ENCODE results near the gene SPINK6.

The SPINK6 gene

GRCh38 chr5:148202531-148203203, at the start of gene SPINK6:
TSS of gene SPINK6 (plus strand) at chr5:148203042. CDS start at chr5:148203097, 55 bp downstream.
- no peak within 1 kb of the TSS for H3K4me3 ChIP-seq (replicated peaks; ENCODE audit: low read depth, low read length)
- TF ChIP-seq, protein P1, sequence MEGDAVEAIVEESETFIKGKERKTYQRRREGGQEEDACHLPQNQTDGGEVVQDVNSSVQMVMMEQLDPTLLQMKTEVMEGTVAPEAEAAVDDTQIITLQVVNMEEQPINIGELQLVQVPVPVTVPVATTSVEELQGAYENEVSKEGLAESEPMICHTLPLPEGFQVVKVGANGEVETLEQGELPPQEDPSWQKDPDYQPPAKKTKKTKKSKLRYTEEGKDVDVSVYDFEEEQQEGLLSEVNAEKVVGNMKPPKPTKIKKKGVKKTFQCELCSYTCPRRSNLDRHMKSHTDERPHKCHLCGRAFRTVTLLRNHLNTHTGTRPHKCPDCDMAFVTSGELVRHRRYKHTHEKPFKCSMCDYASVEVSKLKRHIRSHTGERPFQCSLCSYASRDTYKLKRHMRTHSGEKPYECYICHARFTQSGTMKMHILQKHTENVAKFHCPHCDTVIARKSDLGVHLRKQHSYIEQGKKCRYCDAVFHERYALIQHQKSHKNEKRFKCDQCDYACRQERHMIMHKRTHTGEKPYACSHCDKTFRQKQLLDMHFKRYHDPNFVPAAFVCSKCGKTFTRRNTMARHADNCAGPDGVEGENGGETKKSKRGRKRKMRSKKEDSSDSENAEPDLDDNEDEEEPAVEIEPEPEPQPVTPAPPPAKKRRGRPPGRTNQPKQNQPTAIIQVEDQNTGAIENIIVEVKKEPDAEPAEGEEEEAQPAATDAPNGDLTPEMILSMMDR (IDR thresholded peaks at IDR 0.05; ENCODE audit: low read depth, low read length, missing control alignments), result no peak
- no peak for DNase-seq (ENCODE audit: extremely low read depth, low read depth)

- no peak for DNase-seq (ENCODE audit: extremely low read depth, low read depth)
- TF ChIP-seq, protein P1 (IDR thresholded peaks at IDR 0.05; ENCODE audit: low read depth, low read length, missing control alignments), result no peak
- H3K4me3 ChIP-seq (replicated peaks; ENCODE audit: low read depth, low read length), result no peak overlapping the region
These were observed 46.2 kb upstream of the SPINK6 start for GRCh38 chr5:148156609-148157008.

DNA sequence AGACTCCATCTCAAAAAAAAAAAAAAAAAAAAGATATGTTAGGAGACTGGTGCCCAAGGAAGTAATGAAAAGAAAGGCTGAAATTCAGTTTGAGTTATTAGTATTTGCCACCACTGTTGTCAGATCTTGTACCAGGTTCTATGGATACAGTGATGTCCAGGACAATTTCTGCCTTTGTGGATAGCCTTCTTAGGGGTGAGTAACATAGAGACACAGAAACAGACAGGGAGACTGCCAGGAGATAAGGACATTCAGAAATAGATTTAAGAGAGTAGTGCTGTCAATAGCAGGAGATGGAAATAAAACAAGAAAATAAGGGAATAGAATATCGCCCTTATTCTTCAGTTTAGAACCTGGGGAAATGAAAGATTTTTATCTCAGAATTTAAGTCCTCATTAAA, 40.8 kb upstream of the SPINK6 start:
- TF ChIP-seq, protein P1 (IDR thresholded peaks at IDR 0.05; ENCODE audit: low read depth, low read length, missing control alignments), result no peak
- DNase-seq (ENCODE audit: extremely low read depth, low read depth), result no peak
- no peak overlapping the region for H3K4me3 ChIP-seq (replicated peaks; ENCODE audit: low read depth, low read length)

GRCh38 chr5:148163345-148163744, 39.5 kb upstream of the SPINK6 start:
- no peak overlapping the region for H3K4me3 ChIP-seq (replicated peaks; ENCODE audit: low read depth, low read length)
- no peak for DNase-seq (ENCODE audit: extremely low read depth, low read depth)
- TF ChIP-seq, protein P1 (IDR thresholded peaks at IDR 0.05; ENCODE audit: low read depth, low read length, missing control alignments), result no peak

DNA sequence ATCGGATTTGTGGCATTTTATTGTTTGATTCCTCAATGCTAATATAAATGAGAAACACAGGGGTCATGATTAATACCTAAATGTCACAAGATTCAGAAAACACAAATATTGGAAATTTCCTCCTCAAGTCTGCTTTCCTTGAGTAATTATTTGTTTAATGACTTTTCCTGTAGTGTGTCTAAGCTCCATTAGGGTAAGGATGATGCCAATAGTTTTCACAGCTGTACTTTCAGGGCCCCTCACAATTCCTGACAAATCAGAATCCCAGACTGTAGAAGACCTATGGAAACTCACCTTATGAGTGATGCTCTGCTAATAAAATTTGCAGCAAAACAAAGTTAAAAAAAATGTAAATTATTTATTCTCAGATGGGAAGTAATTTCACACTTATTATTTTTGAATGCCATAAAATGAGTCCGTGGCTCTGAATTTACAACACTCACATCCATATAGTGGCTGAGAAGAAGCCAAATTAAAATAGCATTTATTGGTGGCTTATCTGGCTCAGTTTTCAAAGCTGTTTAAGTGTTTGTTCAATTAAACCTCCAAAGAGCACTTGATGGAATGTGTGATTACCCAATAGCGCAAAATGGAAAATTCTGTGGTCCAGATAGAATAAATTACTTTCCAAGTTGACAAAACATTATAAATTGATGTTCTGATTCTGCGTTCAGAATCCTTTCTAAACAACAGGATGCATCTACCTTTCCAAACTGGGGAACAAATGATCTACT, 36.1 kb upstream of the SPINK6 start:
- TF ChIP-seq, protein P1 (IDR thresholded peaks at IDR 0.05; ENCODE audit: low read depth, low read length, missing control alignments), result no peak

GRCh38 chr5:148168246-148168645, 34.6 kb upstream of the SPINK6 start, which contains the start of gene SPINK14:
TSS of gene SPINK14 (plus strand) at chr5:148168546. CDS start at chr5:148169733, 1,187 bp downstream.
- no peak for DNase-seq (ENCODE audit: extremely low read depth, low read depth)
- H3K4me3 ChIP-seq (replicated peaks; ENCODE audit: low read depth, low read length), result no peak within 1 kb of the TSS
- TF ChIP-seq, protein P1 (IDR thresholded peaks at IDR 0.05; ENCODE audit: low read depth, low read length, missing control alignments), result no peak

More for the DNA sequence above, 36.1 kb upstream of the SPINK6 start:
- DNase-seq (ENCODE audit: extremely low read depth, low read depth), result no peak
- no peak overlapping the region for H3K4me3 ChIP-seq (replicated peaks; ENCODE audit: low read depth, low read length)

Measured in HFF-Myc (cell line).